Mucosa of stomach (tissue), 1 donor: ENCODE results near the gene ADH6.

Experiments
- H3K27me3 ChIP-seq: one replicate; pipeline ENCODE4 v1.7.0; 2013; ENCODE audit warnings: mild to moderate bottlenecking, low read length; ENCODE audit not compliant: control insufficient read depth, insufficient read depth
- H3K36me3 ChIP-seq: one replicate; pipeline ENCODE4 v1.7.0; 2013; ENCODE audit warnings: low read length; ENCODE audit not compliant: control insufficient read depth, insufficient read depth
- H3K4me1 ChIP-seq: one replicate; pipeline ENCODE4 v1.7.0; 2013; ENCODE audit warnings: mild to moderate bottlenecking, low read length; ENCODE audit not compliant: control insufficient read depth, insufficient read depth
- H3K4me3 ChIP-seq: one replicate; pipeline ENCODE4 v1.7.0; 2013; ENCODE audit warnings: low read length
- H3K9ac ChIP-seq: one replicate; pipeline ENCODE4 v1.7.0; 2013; ENCODE audit warnings: mild to moderate bottlenecking, low read length, moderate library complexity
- H3K9me3 ChIP-seq: one replicate; pipeline ENCODE4 v1.7.0; 2013; ENCODE audit warnings: mild to moderate bottlenecking, low read length, moderate library complexity; ENCODE audit not compliant: control insufficient read depth
- donor health status: Pancreatic carcinoma.

Gene ADH6

GRCh38 chr4:99185581-99185980 is 33.5 kb downstream of the ADH6 start:
- Histone ChIP-seq H3K9ac (no peak overlapping the region), H3K36me3 (no peaks in the 10 kb centered on the region), H3K4me3 (no peak overlapping the region), H3K4me1 (no peaks in the 10 kb centered on the region), H3K9me3 (no peaks in the 10 kb centered on the region), H3K27me3 (no peaks in the 10 kb centered on the region)

GRCh38 chr4:99180382-99181070 is 38.5 kb downstream of the ADH6 start:
- no peaks in the 10 kb centered on the region for H3K9me3 ChIP-seq
- H3K36me3 ChIP-seq: no peaks in the 10 kb centered on the region
- H3K4me1 ChIP-seq: no peaks in the 10 kb centered on the region
- no peak overlapping the region for H3K9ac ChIP-seq
- no peak overlapping the region for H3K4me3 ChIP-seq
- no peaks in the 10 kb centered on the region for H3K27me3 ChIP-seq

GRCh38 chr4:99179626-99180025 is 39.4 kb downstream of the ADH6 start:
- Histone ChIP-seq H3K27me3 (no peaks in the 10 kb centered on the region), H3K36me3 (no peaks in the 10 kb centered on the region), H3K9ac (no peak overlapping the region), H3K4me1 (no peaks in the 10 kb centered on the region), H3K9me3 (no peaks in the 10 kb centered on the region), H3K4me3 (no peak overlapping the region)

- no peak overlapping the region for H3K9ac ChIP-seq
- no peaks in the 10 kb centered on the region for H3K27me3 ChIP-seq
- H3K4me3 ChIP-seq: no peak overlapping the region
- H3K9me3 ChIP-seq: no peaks in the 10 kb centered on the region
- H3K4me1 ChIP-seq: no peaks in the 10 kb centered on the region
- no peaks in the 10 kb centered on the region for H3K36me3 ChIP-seq
Observed at GRCh38 chr4:99179178-99179577, 39.9 kb downstream of the ADH6 start.

GRCh38 chr4:99166544-99166943 is 52.5 kb downstream of the ADH6 start:
- Histone ChIP-seq H3K9ac (no peak overlapping the region), H3K36me3 (no peaks in the 10 kb centered on the region), H3K9me3 (no peaks in the 10 kb centered on the region), H3K27me3 (no peaks in the 10 kb centered on the region), H3K4me1 (no peaks in the 10 kb centered on the region), H3K4me3 (no peak overlapping the region)

- Histone ChIP-seq H3K9ac (no peak overlapping the region), H3K4me3 (no peak overlapping the region), H3K36me3 (no peaks in the 10 kb centered on the region), H3K9me3 (no peaks in the 10 kb centered on the region), H3K27me3 (no peaks in the 10 kb centered on the region), H3K4me1 (no peaks in the 10 kb centered on the region)
Observed at GRCh38 chr4:99165978-99166377, 53.1 kb downstream of the ADH6 start.

- Histone ChIP-seq H3K4me3 (no peak overlapping the region), H3K4me1 (peaks cover 3% of the 10 kb centered on the region), H3K27me3 (no peaks in the 10 kb centered on the region), H3K9ac (no peak overlapping the region), H3K9me3 (no peaks in the 10 kb centered on the region), H3K36me3 (no peaks in the 10 kb centered on the region)
Observed at GRCh38 chr4:99161373-99162099, 57.5 kb downstream of the ADH6 start.

- H3K9ac ChIP-seq: no peak overlapping the region
- peaks cover 3% of the 10 kb centered on the region for H3K4me1 ChIP-seq
- no peaks in the 10 kb centered on the region for H3K27me3 ChIP-seq
- no peaks in the 10 kb centered on the region for H3K9me3 ChIP-seq
- H3K4me3 ChIP-seq: no peak overlapping the region
- H3K36me3 ChIP-seq: no peaks in the 10 kb centered on the region
Observed at GRCh38 chr4:99159699-99160098, 59.3 kb downstream of the ADH6 start.

- H3K36me3 ChIP-seq: no peaks in the 10 kb centered on the region
- H3K9me3 ChIP-seq: no peaks in the 10 kb centered on the region
- H3K4me3 ChIP-seq: no peak overlapping the region
- peaks cover 3% of the 10 kb centered on the region for H3K4me1 ChIP-seq
- H3K9ac ChIP-seq: no peak overlapping the region
- H3K27me3 ChIP-seq: no peaks in the 10 kb centered on the region
Observed at GRCh38 chr4:99157478-99157935, 61.5 kb downstream of the ADH6 start.

- Histone ChIP-seq H3K9ac (no peak overlapping the region), H3K4me1 (peaks cover 3% of the 10 kb centered on the region), H3K9me3 (no peaks in the 10 kb centered on the region), H3K36me3 (no peaks in the 10 kb centered on the region), H3K4me3 (no peak overlapping the region), H3K27me3 (no peaks in the 10 kb centered on the region)
Observed at GRCh38 chr4:99156992-99157391, 62.1 kb downstream of the ADH6 start.

- Histone ChIP-seq H3K9ac (no peak overlapping the region), H3K4me1 (peaks cover 3% of the 10 kb centered on the region), H3K36me3 (no peaks in the 10 kb centered on the region), H3K9me3 (no peaks in the 10 kb centered on the region), H3K4me3 (no peak overlapping the region), H3K27me3 (no peaks in the 10 kb centered on the region)
Observed at GRCh38 chr4:99154658-99155342, 64.2 kb downstream of the ADH6 start.
